GM18870 (cell line): Measurements from ENCODE around the gene TBXA2R.
"Not testable (repeated sequence)": the region's sequence is repeated elsewhere in the genome, so short reads cannot be mapped to it uniquely, and the experiment has no call there.

ENCODE experiments used
- ATAC-seq: cut with Tn5 transposase; IDR thresholded peaks from one replicate; pipeline ENCODE4 v1.9.1; 2021; ENCODE audit warnings: moderate library complexity; ENCODE audit not compliant: unreplicated experiment

The TBXA2R gene

GRCh38 chr19:3606690-3607289, at the start of gene TBXA2R:
Gene TBXA2R (minus strand): TSS chr19:3606875. CDS start chr19:3600634, 6,241 bp downstream.
- ATAC-seq = no peak

- ATAC-seq = no peak
Measured at GRCh38 chr19:3656073-3656746, 49.5 kb upstream of the TBXA2R start.

- no peak for ATAC-seq
Measured at GRCh38 chr19:3655402-3656072, 48.9 kb upstream of the TBXA2R start.

- ATAC-seq = no peak
Measured at GRCh38 chr19:3653865-3654513, 47.3 kb upstream of the TBXA2R start.

DNA sequence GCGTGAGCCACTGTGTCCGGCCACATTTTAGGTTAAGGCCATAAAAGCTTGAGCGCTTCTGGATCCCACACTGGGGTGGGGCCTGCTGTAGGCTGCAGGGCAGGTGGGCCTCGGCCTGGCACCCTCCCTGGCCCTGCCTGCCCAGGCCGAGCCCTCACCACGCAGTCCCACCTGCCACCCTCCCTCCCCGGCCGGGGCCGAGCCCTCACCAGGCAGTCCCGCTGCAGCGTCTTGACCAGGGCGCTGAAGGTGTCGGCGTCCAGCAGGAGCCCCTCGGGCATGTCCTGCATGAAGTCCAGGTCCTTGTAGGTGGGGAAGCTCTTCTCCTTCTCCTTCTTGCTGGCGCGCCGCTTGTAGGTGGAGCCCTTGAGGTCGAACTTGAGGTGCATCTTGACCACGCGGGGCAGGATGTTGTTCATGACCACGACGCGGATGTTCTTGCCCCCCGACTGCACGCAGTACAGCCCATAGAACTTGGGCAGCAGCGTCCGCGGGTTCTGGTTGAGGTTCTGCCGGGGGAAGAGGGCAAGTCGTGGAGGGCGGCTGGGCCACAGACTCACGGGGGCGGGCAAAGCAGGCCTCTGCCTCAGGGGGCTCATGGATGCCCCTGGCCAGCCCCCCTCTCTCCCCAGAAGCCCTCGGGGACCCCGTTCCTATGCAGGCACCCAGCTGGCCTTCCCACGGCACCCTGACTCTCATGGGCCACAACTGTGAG, 46.6 kb upstream of the TBXA2R start:
- ATAC-seq = no peak

DNA sequence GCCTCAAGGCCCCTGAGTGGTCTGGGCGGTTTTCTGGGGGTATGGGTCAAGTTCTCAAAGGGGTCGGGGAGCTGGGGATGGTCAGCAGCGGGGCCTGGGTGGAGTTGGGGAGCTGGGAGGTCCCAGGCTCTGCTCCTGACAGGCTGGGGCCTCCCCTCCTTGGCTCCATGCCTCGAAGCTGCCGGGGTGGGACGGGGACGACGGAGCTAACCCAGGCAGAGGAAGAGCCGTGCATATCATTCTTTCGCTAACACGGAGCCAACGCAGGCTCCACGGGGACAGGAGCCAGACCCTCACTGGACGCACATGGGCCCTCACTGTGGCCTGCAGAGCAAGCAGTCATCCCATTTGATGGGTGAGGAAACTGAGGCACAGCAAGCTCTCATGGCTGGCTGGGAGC, 45.7 kb upstream of the TBXA2R start:
- ATAC-seq = no peak

- no peak for ATAC-seq
Measured at GRCh38 chr19:3651684-3652083, 45.0 kb upstream of the TBXA2R start.

GRCh38 chr19:3649888-3650287, 43.2 kb upstream of the TBXA2R start:
- ATAC-seq = no peak

DNA sequence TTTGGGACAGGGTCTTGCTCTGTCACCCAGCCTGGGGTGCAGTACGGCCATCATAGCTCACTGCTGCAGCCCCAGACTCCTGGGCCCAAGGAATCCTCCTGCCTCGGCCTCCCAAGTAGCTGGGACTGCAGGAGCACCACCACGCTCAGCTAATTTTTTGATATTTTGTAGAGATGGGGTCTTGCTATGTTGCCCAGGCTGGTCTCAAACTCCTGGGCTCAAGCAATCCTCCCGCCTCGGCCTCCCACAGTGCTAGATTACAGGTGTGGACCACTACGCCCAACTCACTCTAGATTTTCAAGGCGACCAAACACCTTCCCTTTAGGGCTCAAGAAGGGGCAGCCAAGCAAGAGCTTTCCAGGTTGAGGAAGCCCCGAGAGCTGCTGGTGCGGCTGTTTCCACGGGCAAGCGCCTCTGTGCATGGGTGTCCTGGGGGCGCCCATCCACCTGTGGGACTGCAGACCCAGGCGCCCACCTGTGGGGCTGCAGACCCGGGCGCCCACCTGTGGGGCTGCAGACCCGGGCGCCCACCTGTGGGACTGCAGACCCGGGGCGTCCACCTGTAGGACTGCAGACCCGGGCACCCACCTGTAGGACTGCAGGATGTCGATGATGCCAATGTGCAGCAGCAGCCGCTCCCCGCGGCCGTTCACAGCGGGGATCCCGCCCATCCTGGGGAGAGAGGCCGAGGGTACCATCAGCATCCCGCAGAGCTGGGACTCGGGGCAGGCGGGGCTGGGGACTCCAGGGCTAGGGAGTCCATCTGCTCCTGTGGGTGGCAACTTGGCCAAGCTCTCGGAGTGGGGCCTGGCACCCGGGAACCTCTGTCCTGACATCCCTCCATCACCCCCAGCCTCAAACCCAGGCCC, 41.6 kb upstream of the TBXA2R start:
- no peak for ATAC-seq

- ATAC-seq = not testable (repeated sequence)
Measured at GRCh38 chr19:3647102-3647501, 40.4 kb upstream of the TBXA2R start.

DNA sequence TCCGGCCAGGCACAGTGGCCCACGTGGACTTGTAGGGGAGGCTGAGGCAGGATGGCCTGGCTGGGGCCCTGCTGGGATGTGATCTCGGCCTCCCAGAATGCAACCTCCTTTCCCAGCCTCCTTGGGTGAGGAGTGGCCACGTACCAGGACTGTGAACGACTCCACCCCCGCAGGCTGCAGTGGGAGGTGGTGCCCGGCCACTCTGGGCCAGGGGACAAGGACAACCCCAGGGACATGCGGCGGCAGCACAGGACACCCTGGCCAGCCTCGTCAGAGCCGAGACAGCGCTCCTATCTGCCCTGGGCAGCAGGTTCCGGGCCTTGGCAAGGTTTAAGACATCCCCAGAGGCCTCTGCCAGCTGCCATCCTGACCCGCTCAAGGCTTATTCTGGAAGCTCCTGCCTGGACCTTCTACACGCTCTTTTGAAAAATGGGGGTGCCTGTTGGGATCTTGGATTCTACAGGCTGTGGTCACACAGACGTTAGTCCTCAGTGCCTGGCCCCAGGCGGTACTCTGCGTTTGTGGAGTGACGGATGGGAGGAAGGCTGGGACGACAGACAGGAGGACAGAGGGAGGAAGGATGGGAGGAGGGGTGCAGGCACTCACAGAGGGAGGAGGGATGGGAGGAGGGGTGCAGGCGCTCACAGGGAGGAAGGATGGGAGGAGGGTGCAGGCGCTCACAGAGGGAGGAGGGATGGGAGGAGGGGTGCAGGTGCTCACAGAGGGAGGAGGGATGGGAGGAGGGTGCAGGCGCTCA, 39.8 kb upstream of the TBXA2R start:
- ATAC-seq = no peak

GRCh38 chr19:3645726-3646125, 39.1 kb upstream of the TBXA2R start:
- no peak for ATAC-seq

- no peak for ATAC-seq
Measured at GRCh38 chr19:3645067-3645396, 38.4 kb upstream of the TBXA2R start.

DNA sequence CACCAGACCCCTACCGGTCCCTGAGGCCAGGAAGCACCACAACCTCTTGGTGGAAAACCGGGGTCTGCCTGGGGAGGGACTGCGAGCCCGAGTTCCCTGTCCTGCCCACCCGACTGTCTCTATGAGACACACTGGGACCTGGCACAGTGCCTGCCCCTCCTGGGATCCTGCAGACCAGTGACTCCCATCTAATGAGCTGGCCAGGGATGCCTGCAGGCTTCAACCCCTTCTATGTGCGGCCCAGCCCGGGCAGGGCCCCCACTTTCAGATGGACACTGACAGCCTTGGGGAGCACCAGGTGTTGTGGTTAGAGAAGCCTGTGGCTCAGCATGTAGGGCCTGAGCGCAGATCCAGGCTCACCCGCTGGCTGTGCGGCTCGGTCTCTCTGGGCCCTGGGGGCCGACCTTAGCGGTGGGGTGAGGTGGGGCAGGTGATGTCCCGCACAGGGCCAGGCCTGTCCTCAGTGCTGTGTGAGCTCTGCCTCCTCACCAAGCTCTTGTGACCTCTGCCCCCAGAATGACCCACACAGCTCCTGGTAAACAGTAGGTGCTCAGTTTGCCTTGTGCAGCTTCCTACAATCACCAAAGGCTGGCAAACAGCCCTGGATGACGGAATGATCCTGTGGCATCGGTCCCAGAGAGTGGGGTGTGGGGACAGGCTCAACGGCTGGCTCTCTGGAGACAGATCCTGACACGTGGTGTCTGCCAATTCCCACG, 37.8 kb upstream of the TBXA2R start:
- ATAC-seq = no peak

DNA sequence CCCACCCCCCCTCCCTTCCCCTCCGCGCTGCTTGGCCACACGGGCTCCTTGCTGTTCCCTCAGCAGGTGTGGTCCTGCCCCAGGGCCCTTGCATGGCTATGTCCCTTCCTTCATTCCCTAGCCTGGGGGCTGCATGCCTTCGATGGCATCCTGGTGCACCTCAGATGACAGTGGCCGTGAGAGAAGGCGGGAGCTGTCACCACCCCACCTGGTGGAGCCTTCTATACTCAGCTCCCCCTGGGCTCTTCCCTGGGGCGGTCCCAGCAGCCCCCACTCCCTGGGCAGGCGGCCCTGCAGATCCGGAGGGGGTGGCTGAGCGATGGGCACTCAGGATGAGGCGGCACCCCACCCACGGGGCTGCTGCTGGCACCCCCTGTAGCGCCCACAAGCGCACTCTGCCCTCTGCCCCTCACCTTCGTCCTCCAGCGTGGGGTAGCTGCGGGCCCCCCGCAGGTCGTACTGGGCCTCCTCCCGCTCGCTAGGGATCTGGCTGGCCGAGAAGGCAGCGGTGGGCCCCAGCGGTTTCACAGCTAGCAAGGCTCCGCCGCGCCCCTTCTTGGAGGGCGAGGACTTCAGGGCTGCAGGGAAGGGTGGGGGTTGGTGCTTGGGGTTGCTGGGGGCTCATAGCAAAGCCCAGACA, 37.1 kb upstream of the TBXA2R start:
- no peak for ATAC-seq

- ATAC-seq = no peak
Measured at GRCh38 chr19:3642987-3643673, 36.5 kb upstream of the TBXA2R start.

DNA sequence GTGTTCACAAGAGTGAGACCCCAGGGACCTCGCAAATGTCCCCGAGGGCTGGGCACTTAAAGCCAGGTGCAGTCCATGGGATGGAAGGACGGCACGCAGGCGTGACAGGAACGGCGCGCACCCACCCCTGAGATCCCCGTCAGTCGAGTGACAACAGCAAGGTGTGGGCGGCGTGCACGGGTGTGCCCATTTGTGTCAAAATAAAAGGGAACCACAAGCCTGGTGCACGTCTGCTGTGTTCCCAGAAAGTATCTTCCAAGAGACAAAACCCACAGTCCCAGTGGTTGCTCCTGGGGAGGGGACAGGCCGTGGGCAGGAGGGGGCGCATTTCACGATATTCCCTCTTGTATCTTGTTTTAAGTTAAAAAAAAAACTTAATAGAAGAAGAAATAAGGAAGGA, 35.6 kb upstream of the TBXA2R start:
- no peak for ATAC-seq
